Hindlimb muscle (tissue), 1 donor: ENCODE measurements around the gene MKRN3. TPM values are rescaled to one million over a fixed set of nuclear protein-coding genes. Genes with fewer than 3 reads are reported as not detected.

Experiments
- DNase-seq: peaks from one replicate; pipeline ENCODE4 v3.0.0-alpha.2; 2013
- polyA plus RNA-seq: library from polyadenylated mRNA; unstranded; fragments of 120-200 nt; gene quantifications from one replicate; pipeline ENCODE4 v1.2.1, GENCODE V29; 2013; ENCODE audit not compliant: insufficient read length

Gene MKRN3
- 2.4 TPM for polyA plus RNA-seq

DNA sequence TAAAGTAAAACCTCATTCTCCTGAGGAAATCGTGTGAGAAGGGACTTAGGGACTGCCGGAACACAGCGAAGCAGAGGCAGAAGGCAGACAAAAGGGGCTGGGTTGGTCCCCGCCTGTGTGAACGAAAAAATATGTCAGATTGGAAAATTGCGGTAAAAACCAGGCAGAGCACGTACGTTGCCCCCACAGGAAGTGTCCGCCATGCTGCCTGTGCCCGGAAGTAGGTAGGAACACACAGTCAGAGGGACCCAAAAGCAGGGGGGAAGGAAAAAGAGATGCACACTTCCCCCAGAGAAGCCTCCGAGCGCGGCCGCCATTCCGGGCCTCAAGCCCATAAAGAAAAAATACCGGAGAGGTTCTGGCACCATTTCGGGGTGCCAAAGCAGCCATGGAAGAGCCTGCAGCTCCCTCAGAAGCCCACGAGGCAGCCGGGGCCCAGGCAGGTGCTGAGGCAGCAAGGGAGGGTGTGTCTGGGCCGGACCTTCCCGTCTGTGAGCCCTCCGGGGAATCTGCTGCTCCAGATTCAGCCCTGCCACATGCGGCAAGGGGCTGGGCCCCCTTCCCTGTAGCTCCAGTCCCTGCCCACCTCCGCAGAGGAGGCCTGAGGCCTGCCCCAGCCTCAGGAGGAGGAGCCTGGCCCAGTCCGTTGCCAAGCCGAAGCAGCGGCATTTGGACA lies at the start of gene MKRN3:
Gene MKRN3, plus strand, starts transcription at position 280 of the 676 bp plus-strand sequence. Its CDS starts 109 bp downstream, at position 389.
- peak; percentile 52 for DNase-seq

DNA sequence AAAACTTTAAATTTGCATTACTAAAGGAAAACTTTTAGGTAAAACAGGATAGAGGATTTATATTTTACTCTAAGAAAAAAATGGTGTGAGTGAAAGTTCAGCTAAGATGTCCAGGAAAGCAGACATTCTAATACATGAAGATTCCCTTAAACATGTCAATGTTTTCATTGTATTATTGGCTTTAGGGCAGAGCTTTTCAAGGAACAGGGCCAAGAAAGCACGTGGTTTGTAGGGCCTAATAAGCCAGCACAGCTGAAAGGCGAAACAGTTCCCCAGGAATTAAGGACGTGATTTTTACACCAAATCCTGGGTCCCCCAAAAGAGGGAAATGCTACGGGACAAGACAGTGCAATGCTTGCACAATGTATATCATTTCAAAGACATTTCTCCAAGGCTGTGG lies 48.6 kb upstream of the MKRN3 start:
- no peak for DNase-seq

DNA sequence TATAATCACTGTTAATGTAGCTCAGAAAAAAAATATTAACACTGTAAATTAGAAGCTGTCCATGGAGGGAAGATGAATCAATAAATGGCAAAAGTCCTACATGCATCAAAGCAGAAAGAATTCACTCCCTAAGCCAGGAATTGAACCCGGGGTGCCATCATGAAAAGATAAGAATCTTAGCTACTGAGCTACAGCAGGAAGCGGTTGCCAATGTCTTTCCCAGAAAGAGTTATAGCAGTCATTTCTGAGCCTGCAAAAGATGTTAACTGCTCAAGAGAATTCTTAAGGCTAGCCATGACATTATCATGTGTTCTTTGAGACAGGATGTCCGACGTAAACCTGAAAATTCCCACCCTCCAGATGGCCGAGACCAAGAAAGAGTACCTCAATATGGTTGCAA lies 47.4 kb upstream of the MKRN3 start:
- no peak for DNase-seq

DNA sequence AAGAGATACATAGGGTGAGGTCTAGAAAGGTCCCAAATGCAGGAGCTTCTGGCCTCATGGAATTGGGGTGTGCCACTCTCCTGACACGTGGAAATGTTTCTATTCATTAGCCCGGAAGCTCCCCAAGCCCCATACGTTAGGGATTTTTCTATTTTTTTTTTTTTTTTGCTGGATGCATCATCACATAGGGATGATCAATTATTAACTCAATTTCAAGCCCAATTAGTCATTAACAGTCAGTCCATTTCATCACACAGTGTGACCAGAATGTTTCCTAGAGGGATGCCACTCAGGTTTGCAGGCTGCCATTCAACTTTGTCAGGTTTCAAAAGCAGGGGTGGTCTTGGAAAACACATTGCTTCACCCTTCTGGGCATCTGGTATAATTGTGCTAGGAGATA lies 40.7 kb upstream of the MKRN3 start:
- DNase-seq: no peak

DNA sequence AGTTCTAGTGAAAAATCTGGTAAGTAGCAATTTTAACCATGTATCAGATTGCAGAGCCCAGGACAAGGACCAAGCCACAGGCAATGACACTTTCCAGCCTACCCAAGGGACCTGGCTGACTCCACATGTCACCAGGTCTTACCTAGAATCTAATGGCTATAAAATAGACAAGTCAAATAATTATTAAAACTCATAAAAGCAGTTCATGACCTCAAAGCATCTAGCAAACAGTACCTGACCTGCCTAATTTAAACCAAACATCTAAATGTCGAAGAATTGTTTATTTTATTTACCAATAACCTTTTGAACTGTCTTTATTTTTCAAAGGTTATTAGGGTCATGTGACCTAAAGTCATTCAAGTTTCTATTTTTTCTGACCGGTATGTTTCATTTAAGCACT lies 35.6 kb upstream of the MKRN3 start:
- no peak for DNase-seq

DNA sequence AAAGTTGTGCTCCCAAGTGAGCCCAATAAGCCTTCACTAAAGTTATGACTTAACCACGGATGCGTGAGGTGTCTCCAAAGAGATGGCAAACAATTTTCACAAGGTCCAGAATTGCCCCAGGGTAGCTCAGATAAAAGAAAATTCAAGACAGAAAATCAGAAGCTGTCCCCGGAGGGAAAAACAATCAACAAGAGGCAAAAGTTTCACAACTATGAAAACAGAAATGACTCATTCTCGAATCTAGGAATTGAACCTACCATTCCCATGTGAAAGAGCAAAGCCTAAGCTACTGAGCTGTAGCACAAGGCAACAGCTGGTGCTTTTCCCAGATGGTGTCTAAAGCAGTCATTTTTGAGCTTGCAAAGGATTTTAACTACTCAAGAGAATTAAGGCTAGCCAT lies 33.5 kb upstream of the MKRN3 start:
- DNase-seq: no peak

DNA sequence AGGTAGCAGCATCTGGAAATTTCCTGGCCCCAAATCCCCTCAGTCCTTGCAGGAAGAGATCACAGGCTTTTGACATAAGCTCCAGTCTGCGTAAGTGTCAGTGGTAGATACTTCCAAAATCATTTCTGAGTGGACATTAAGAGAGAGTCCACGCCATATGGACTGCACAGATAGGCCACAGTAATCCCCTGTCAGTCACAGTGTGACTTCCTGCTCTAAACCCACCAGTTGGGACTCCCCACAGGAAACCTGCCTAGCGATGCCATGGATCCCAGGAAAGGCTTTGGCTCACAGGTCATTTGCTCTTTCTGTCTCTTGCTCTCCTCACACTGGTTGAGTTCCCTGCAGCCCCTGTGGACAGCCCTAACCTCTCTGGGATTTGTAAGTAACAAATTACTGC lies 28.8 kb upstream of the MKRN3 start:
- DNase-seq: no peak

DNA sequence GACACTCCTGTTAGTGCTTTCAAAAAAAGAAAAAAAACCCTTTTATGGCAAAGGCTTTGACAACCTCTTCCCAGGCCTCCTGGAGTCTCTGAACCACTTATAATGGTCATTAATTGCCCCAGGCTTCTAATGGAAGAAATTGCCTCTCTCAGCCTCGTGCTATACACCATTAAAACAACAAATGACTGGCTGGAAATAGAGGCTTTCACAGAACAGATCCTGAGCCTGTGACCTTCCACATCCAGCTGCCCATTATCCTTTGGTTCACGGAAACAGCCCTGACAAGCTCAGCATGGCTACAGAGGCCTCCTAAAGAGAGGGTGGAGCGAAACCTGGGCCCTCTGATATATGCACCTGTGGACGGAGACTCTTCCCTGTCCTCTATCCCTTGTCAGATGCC lies 26.8 kb upstream of the MKRN3 start:
- no peak for DNase-seq

DNA sequence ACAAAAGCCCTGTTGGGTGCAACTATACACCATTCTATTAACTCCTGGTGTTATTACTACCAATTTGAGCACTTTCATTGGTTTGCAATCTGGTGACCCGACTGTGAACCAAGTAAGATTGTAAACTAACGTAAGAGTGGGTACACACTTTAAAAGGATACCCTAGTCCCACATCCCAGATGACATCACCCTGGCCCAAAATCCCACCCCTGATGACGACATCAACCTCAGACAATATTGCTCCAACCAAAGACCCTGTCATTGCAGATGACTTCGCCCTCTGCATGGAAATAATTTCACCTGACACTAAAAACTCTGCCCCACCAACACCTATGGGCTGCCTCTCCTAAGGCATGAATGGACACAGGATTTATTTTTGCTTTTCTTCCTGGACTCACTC lies 25.6 kb upstream of the MKRN3 start:
- DNase-seq: no peak

DNA sequence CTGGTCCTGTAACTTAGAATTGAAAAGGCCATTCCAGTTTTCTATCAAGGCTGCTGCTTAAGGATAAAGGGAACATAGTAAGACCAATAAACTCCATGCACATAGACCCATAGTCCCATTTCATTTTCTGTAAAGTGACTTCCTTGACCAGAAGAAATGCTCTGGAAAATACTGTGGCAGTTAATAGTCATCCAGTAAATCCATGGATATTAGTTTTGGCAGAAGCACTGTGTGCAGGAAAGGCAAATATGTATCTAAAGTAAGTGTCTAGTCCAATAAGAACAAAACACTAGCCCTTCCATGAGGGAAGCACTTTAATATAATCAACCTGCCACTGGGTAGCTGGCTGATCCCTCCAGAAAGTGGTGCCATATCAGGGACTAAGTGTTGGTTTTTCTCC lies 19.3 kb upstream of the MKRN3 start:
- no peak for DNase-seq

DNA sequence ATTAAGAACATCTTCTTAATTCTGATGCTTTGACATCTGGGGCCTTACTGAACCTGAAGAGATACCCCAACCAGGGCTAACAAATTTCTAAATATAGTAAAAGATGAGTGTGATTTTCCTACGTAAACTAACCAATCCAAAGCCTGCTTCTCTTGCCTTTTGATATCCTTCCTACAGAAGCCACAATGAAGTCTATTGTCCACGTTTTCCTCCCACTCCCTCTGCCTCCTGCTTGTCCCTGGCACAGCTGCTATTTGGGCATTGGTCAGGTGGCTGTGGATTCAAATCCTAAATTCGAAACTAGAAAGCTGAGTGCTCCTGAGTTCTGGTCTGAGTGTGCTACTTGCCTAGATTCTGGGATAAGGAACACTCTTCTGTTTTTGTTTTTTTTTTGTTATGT lies 17.4 kb upstream of the MKRN3 start:
- no peak for DNase-seq

DNA sequence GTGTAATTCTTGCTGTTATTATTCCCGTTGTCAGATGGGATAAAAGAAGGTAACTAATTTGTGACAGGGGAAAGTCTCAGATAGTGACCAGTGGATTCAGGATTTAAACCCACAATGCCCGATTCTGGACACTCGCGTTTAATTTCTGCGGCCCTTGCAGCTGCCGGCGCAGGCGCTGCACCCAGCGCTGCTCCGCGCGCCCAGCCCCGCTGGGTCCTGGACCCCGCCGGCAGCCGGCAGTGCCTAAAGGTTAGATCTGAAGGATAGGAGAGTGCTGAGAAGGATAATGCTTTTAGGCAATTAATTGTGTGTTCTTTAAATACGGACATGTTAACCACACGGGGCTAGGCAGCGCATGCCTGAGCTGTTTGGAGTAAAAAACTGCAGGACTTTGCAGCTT lies 3.6 kb upstream of the MKRN3 start:
- no peak for DNase-seq

DNA sequence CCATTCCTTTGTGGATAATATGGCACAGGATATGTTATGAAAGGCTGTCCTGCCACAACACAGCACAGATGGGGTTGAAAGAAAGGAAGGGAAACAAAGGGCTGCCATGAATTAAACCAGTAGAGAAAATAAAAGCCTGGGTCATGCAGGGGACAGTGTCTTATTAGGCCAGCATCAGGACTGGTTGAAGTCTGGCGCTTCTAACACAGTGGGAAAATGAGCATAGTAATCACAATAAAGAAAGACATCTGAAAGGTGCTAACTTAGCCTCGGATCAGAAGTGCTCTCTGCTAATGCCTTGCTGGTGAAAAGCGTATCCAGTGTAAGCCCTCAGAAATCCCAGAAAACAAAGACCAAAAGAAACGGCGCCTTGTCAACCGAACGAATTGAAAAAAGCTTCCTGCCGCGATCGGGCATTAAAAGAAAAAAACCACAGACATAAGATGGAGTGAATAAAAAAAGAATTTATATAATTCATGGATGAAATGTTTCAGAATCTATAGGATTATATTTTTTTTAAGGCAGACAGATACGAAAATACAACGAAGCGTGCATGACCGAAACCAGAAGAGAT lies 566 bp upstream of the MKRN3 start:
- DNase-seq: no peak

DNA sequence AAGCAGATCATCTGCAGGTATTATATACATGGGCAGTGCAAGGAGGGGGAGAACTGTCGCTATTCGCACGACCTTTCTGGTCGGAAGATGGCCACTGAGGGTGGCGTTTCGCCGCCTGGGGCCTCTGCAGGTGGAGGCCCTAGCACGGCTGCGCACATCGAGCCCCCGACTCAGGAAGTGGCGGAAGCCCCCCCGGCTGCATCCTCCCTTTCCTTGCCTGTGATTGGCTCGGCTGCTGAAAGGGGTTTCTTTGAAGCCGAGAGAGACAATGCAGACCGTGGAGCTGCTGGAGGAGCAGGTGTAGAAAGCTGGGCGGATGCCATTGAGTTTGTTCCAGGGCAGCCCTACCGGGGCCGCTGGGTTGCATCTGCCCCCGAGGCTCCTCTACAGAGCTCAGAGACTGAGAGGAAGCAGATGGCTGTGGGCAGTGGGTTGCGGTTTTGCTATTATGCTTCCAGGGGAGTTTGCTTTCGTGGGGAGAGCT lies 639 bp downstream of the MKRN3 start:
- DNase-seq: no peak

DNA sequence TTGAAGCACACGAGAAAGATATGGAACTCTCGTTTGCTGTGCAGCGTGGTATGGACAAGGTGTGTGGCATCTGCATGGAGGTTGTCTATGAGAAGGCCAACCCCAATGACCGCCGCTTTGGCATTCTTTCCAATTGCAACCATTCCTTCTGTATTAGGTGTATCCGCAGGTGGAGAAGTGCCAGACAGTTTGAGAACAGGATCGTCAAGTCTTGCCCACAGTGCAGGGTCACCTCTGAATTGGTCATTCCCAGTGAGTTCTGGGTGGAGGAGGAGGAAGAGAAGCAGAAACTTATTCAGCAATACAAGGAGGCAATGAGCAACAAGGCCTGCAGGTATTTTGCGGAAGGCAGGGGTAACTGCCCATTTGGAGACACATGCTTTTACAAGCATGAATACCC lies 1.2 kb downstream of the MKRN3 start:
- no peak for DNase-seq

DNA sequence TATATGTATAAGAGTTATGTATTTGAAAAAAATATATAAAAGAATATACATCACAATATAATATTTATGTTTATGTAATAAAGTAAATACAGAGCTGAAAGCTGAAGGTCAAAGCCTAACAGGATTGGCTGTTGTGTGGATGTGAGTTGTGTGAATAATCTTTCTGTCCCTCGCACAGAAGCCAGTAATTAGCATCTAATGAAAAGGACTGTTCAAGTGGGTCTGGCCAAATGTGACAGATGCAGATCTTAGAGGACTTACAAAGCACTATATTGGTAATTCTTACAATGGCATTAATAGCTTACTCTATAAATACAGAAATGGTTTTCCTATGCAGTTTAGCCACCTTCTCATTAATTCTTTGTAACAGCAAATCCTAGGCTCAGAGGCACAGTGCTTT lies 2.4 kb downstream of the MKRN3 start:
- no peak for DNase-seq

DNA sequence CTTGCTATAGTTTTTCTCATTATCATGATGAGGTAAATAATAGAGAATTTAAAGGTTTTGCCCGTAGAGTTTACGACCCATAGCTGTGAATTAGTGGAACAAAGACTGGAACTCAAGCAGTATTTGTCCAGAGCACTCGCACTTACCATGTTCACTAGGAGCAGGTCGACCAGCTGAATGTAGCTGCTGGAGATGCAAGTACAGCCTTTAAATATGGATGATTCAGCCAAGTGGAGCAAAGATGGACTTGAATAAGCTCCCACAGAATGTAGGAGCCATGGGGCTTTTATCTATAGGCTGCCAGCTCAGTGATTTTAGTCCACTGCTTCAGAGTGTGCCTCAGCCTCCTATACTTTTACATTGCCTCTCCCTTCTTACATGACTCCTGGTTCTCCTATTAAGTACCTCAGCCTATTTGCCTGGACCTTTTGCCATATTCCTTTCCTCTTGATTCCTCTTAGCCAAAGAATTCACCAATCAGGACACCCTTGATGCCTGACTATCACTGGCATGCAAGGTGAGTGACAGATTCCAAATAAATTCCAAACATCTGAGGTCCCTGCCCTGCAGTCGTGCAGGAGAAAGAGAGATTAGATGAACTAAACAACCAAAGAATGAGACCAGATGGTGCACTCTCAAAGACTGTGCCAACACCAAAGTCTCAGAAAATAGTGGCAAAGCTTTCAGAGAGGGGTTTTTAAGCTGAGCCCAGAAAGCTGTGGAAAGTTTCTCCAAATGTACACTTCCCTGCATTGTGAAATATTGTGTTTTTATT lies 3.9 kb downstream of the MKRN3 start:
- DNase-seq: no peak

DNA sequence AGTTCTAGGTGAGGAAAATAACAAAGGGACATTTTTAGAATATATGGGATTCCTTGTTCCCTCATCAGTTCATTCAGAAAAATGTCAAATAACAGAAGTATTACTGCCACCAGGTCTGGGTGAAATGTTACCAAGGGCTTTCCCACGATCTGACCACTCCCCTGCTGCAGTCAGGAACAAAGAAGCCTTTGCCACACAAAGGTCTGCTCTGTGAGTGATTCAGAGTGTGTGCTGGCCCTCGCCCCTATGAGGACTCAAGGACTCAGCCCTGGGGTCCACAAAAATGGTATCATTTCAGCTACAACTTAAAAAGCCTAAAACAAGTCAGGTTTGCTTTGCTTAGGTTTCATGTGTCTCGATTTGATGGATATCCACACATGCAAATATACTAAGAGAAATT lies 5.0 kb downstream of the MKRN3 start:
- DNase-seq: no peak

DNA sequence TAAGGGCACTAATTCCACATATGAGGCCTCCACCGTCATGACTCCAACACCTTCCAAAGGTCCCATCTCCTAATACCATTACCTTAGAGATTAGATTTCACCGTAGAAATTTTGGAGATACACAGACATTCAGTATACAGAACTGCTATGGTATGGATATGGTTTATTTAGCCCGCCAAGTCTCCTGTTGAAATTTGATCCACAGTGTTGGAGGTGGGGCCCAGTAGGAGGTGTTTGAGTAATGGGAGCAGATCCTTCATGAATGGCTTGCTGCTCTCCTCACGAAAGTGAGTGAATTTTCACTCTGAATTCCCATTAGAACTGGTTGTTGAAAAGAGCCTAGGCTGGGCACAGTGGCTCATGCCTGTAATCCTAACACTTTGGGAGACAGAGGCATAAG lies 7.4 kb downstream of the MKRN3 start:
- no peak for DNase-seq

DNA sequence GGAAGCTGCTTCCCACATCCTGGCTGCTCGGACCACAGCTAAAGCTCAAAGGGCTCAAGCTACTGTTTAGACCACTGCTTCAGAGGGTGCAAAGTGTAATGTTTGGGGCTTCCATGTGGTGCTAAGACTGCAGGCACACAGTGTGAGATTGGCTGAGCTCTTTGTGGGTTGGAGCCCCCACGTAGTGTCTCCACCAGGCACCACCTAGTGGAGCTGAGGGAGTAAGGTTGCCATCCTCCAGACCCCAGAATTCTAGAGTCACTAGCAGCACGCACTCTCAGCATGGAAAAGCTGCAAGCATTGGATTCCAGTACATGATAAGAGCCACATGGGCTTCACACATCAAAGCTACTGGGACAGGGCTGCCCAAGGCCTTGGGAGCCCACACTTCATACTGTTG lies 9.3 kb downstream of the MKRN3 start:
- DNase-seq: no peak

DNA sequence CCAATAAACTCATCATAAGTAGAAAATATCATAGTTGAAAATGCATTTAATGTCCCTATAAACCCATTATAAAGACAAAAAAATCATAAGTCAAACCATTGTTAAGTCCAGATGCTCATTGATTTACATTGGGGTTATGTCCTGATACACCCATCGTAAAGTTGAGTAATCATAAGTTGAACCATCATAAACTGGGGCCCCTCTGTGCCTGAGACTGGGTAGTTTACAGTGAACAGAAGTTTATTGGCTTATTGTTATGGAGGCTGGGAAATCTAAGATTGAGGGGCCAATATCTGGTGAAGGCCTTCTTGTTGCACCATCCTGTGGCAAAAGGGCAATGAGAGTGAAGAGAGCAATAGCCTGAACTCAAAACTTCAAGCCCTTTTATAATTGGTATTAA lies 10.6 kb downstream of the MKRN3 start:
- DNase-seq: no peak

DNA sequence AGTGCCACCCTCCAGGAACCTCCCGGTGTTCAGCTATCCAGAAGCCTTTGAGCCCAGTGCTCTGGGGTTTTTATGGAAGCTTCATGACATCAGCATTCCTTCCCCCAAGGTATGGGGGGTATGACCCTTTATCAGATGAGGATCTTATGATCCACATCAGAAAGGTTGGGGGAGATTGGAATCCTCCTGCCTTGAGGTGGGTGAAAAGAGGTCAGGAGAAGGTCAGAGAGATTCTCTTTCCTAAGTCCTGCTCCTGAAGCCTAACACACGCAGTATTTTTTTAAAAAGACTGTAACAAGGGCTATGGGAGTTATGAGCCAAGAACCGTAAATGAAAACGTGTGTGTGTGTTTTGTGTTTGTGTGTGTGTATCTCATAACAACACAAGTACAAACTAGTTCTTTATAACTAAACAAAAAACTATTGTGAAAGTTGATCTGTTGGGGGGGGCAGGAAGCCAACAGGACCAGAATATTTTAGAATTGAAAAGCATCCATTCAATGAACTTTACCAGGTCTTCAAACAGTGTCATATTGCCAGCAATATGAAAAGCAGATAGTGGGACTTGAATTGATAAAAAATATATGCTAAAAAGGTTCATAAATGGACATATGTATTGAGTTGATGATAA lies 13.2 kb downstream of the MKRN3 start:
- no peak for DNase-seq

DNA sequence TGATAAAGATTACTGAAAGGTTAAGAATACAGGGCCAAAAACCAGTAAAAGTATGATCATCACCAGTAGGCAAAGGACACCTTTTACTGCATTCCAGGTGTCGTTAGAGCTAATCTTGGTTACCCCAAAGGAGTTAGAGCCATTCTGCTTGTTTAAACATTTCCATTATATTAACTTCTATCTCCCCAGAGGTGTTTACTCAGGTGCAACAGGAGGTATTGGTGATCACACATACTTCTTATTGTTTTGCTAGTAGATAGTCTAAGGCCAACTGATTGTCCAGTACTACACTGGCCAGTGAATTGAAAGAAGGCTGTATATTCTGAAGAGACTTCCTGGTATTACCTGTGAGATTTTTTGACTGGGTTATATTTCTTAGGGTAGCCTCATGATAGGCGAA lies 22.8 kb downstream of the MKRN3 start:
- no peak for DNase-seq

DNA sequence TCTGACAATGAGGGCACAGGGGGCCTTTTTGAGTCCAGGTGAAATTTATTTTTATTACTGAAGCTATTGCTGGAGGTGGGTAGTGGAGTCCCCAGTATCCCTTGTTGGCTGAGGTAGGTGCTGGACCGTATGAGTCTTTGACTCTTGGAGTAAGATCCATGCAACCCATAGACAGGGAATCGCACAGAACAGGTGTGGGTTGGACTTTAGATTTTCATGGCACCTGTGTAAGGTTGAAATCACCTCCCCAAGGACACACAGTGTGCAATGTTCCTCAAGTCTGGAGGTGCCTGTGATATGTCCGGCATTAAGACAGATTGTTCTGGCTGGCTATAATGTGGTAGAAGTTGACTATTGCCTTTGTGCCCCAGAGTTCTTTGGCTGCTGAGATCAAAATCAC lies 23.5 kb downstream of the MKRN3 start:
- no peak for DNase-seq
